Pancreas (tissue), 10 donors: ENCODE measurements around the gene SPRYD7. TPM values are rescaled to one million over a fixed set of nuclear protein-coding genes. Genes with fewer than 3 reads are reported as not detected.
"Not testable (repeated sequence)": the region's sequence is repeated elsewhere in the genome, so short reads cannot be mapped to it uniquely, and the experiment has no call there.

Source experiments
- ATAC-seq, 4 donors: fragments of 200-7000 bp; cut with Tn5 transposase; one replicate each; pipeline versions ENCODE4 v1.8.0 to v1.9.1; 2020; ENCODE audit warnings: mild to moderate bottlenecking in 4 of 4, moderate library complexity in 4 of 4
- DNase-seq, 6 donors: peaks; one replicate each; pipeline ENCODE4 v3.0.0-alpha.2; 2020
- FAIRE-seq: peaks from 2 replicates; lab custom pipeline; 2012; peaks lifted over from hg19 to GRCh38; lab: Jason Lieb, UNC
- H3K27ac ChIP-seq, 4 donors: fragments of 200-600 bp; sonication (generic); 1 replicate in 3 of 4; 2 replicates in 1 of 4; pipeline versions ENCODE4 v1.5.0 to v1.8.0; 2020
- H3K27me3 ChIP-seq, 4 donors: fragments of 200-600 bp; one replicate each; pipeline ENCODE4 v1.8.0; 2021
- H3K36me3 ChIP-seq, 3 donors: fragments of 200-600 bp; sonication (generic) in 1 of 3; one replicate each; pipeline versions ENCODE4 v1.5.0 to v1.8.0; 2020 to 2021
- H3K4me1 ChIP-seq, 3 donors: fragments of 200-600 bp; one replicate each; pipeline ENCODE4 v1.8.0; 2021
- H3K4me3 ChIP-seq, 4 donors: fragments of 200-600 bp; sonication (generic) in 2 of 4; one replicate each; pipeline versions ENCODE4 v1.5.0 to v1.8.0; 2020 to 2021
- H3K9me3 ChIP-seq, 4 donors: fragments of 200-600 bp; one replicate each; pipeline ENCODE4 v1.8.0; 2021
- CTCF ChIP-seq, 4 donors: fragments of 200-600 bp; sonication (generic) in 3 of 4; IDR thresholded peaks; one replicate each; pipeline versions ENCODE4 v1.5.0 to v1.8.0; 2021; ENCODE audit warnings: antibody characterized with exemption in 4 of 4
- WGBS, 2 donors: extraction: QIAGEN DNeasy Blood & Tissue Kit; methylation state at CpG; one replicate each; pipeline ENCODE4 v1.1.7; 2013; 5-methylcytosine and 5-hydroxymethylcytosine counted together
- intact Hi-C, 3 donors: fragments of 100-400 bp; cut with DNase I; formaldehyde crosslinking; loops; one replicate each; pipeline versions ENCODE4 v1.11.1 to v1.14.2; 2022
- polyA plus RNA-seq, 2 donors: library from polyadenylated mRNA; stranded (reverse); fragments of 200-250 nt; gene quantifications; one replicate each; pipeline ENCODE4 v1.2.3, GENCODE V29; 2013
- total RNA-seq, 6 donors: library from RNA; stranded (reverse); fragmentation: NEBNext Ultra II Directional in 4 of 6; extraction: Animal tissue kit (Norgen Biotek cat#: 25700) in 4 of 6; gene quantifications; one replicate each; pipeline versions ENCODE4 v1.2.1 to v1.2.4, GENCODE V29; 2021 to 2023
- donor health status: healthy with polysubstance abuse.
- donor health status: DM: no; HTN: no; CAD: no; lungs with moderate emphysema.
- donor health status: DM: no; HTN: no; CAD: no.
- donor health status: control.
- donor health status: control.
- donor health status: Bipolar disorder and iron deficiency.
- donor health status: DM: yes; HTN: yes; CAD: no.
- donor health status: DM: no; HTN: no; CAD: no.
- donor health status: DM: no; HTN: no; CAD: no.
- donor health status: DM: yes; HTN: yes; CAD: no.

The SPRYD7 gene
- total and polyA plus RNA-seq, 8 donors: 2.0 to 6.3 (median 3.0) TPM

GRCh38 chr13:49956131-49956530 lies 20.0 kb upstream of the SPRYD7 start:
- Histone ChIP-seq H3K4me1 (no peaks in the 10 kb centered on the region), H3K27ac (no peak overlapping the region), H3K36me3 (no peaks in the 10 kb centered on the region), H3K4me3 (no peak overlapping the region), H3K9me3 (no peaks in the 10 kb centered on the region), H3K27me3 (no peaks in the 10 kb centered on the region)
- whole genome bisulfite sequencing, 2 donors: 95 to 96% methylated on average over 3 of the region's 3 CpGs
- FAIRE-seq (no peak), ATAC-seq (no peak), DNase-seq (no peak)
- intact Hi-C loops: no loop called here
- no peak for TF ChIP-seq CTCF (IDR thresholded peaks at IDR 0.05)

GRCh38 chr13:49954674-49955455 lies 18.7 kb upstream of the SPRYD7 start:
- intact Hi-C loops: no loop called here
- H3K9me3 ChIP-seq: no peaks in the 10 kb centered on the region
- ATAC-seq: no peak
- 88 to 91% methylated on average over 2 of the region's 2 CpGs for WGBS, 2 donors
- no peak overlapping the region for H3K27ac ChIP-seq
- no peak overlapping the region for H3K4me3 ChIP-seq
- no peak for FAIRE-seq
- no peak for DNase-seq
- H3K36me3 ChIP-seq: no peaks in the 10 kb centered on the region
- H3K4me1 ChIP-seq: no peaks in the 10 kb centered on the region
- H3K27me3 ChIP-seq: no peaks in the 10 kb centered on the region
- no peak for TF ChIP-seq CTCF (IDR thresholded peaks at IDR 0.05)

DNA sequence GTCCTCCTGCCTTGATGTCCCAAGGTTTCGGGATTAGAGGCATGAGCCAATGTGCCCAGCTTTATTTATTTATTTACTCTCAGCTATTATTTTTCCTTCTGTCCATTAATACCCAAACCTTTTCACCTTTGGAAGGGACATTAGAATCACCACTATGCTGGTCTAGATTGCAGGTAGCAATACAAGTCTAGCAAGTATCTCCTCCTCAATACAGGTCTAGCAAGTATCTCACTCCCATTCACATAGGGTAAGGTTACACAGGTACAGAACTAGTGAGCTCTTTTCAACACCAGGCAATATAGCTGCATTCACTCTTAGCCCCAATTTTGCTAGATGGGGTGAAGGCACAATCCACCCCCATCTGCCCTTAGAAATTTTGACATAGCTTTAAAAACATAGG lies 17.4 kb upstream of the SPRYD7 start:
- no peak for TF ChIP-seq CTCF (IDR thresholded peaks at IDR 0.05)
- Histone ChIP-seq H3K27me3 (no peaks in the 10 kb centered on the region), H3K4me1 (no peaks in the 10 kb centered on the region), H3K36me3 (no peaks in the 10 kb centered on the region), H3K27ac (no peak overlapping the region), H3K4me3 (no peak overlapping the region), H3K9me3 (no peaks in the 10 kb centered on the region)
- ATAC-seq (no peak), DNase-seq (no peak), FAIRE-seq (no peak)
- intact Hi-C loops: no loop called here
- WGBS, 2 donors: 94 to 98% methylated on average over 1 of the region's 1 CpG

DNA sequence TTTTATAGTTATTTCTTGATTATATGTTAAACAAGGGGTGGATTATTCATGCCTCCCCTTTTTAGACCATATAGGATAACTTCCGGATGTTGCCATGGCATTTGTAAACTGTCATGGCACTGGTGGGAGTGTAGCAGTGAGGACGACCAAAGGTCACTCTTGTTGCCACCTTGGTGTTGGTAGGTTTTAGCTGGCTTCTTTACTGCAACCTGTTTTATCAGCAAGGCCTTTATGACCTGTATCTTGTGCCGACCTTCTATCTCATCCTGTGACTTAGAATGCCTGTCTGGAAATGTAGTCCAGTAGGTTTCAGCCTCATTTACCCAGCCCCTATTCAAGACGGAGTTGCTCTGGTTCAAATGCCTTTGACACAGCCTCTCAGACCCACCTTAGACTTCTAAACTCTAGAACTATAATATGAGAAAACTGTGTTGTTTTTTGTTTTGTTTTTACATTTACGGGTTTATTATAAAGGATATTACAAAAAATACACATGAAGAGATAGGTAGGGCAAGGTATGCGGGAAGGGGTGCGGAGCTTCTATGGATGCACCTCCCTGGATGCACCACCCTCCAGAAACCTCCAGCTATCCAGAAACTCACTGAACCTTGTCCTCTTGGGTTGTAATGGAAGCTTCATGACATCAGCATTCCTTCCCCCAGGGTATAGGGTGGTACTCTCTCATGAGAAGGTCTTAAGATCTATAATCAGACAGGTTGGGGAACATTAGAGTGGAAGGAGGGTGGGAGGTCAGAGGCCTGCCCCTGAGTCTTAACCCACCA lies 15.8 kb upstream of the SPRYD7 start:
- no peak overlapping the region for H3K27ac ChIP-seq
- no peak for FAIRE-seq
- H3K36me3 ChIP-seq: no peaks in the 10 kb centered on the region
- 76 to 77% methylated on average over 7 of the region's 7 CpGs for WGBS, 2 donors
- no peaks in the 10 kb centered on the region for H3K27me3 ChIP-seq
- intact Hi-C loops: no loop called here
- no peak overlapping the region for H3K4me3 ChIP-seq
- TF ChIP-seq CTCF (IDR thresholded peaks at IDR 0.05): no peak
- H3K9me3 ChIP-seq: no peaks in the 10 kb centered on the region
- ATAC-seq: no peak
- H3K4me1 ChIP-seq: no peaks in the 10 kb centered on the region
- no peak for DNase-seq

DNA sequence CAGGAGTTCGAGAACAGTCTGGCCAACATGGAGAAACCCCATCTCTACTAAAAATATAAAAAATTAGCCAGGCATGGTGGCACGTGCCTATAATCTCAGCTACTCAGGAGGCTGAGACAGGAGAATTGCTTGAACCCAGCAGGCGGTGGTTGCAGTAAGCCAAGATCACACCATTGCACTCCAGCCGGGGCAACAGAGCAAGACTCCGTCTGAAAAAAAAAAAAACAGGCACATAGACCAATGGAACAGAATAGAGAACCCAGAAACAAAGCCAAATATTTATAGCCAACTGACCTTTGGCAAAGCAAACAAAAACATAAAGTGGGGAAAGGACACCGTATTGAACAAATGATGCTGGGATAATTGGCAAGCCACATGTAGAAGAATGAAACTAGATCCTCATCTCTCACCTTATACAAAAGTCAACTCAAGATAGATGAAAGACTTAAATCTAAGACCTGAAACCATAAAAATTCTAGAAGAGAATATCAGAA lies 12.7 kb upstream of the SPRYD7 start:
- H3K4me3 ChIP-seq, intact Hi-C loops, H3K27me3 ChIP-seq, FAIRE-seq, ATAC-seq, H3K36me3 ChIP-seq, H3K9me3 ChIP-seq, DNase-seq, H3K27ac ChIP-seq, H3K4me1 ChIP-seq: not testable (repeated sequence)
- 78 to 82% methylated on average over 6 of the region's 6 CpGs for WGBS, 2 donors
